ENCODE results near the gene PRSS8.

The PRSS8 gene

GRCh38 chr16:31084584-31085302, 50.8 kb downstream of the PRSS8 start:
- Histone ChIP-seq H3K4me1 (peaks cover 0 to 34% (median 15%) of the 10 kb centered on the region in 10 experiments; a peak in 11 of 20 replicates), H3K9me3 (replicated peaks in 1 of 11) (no peaks in the 10 kb centered on the region), H3K4me3 (no peak overlapping the region), H3K36me3 (peaks cover 55 to 100% (median 91%) of the 10 kb centered on the region in 11 experiments), H3K27me3 (no peaks in the 10 kb centered on the region), H4K20me1 (peaks cover 40 to 98% (median 70%) of the 10 kb centered on the region in 11 experiments), H3K9ac (peak overlapping the region in 2 of 11 experiments; percentile 19; a peak in 3 of 22 replicates), H3K4me2 (no peak overlapping the region; a peak in 1 of 22 replicates), H3K27ac (no peak overlapping the region)
- TF ChIP-seq Cebpa-rat (IDR thresholded peaks at IDR 0.05): no peak

GRCh38 chr16:31083981-31084380, 51.5 kb downstream of the PRSS8 start:
- Histone ChIP-seq H3K4me1 (peaks cover 0 to 42% (median 20%) of the 10 kb centered on the region in 10 experiments; a peak in 11 of 20 replicates), H3K27ac (no peak overlapping the region), H3K4me3 (no peak overlapping the region), H3K9ac (no peak overlapping the region; a peak in 2 of 22 replicates), H3K4me2 (no peak overlapping the region), H4K20me1 (peaks cover 48 to 99% (median 78%) of the 10 kb centered on the region in 11 experiments), H3K9me3 (replicated peaks in 1 of 11) (no peaks in the 10 kb centered on the region), H3K27me3 (no peaks in the 10 kb centered on the region), H3K36me3 (peaks cover 59 to 100% (median 92%) of the 10 kb centered on the region in 11 experiments)
- no peak for TF ChIP-seq Cebpa-rat (IDR thresholded peaks at IDR 0.05)

- H3K4me1 ChIP-seq: peaks cover 0 to 46% (median 23%) of the 10 kb centered on the region in 10 experiments; a peak in 11 of 20 replicates
- no peak for TF ChIP-seq Cebpa-rat (IDR thresholded peaks at IDR 0.05)
- H3K4me3 ChIP-seq: no peak overlapping the region
- H3K9me3 ChIP-seq (replicated peaks in 1 of 11): no peaks in the 10 kb centered on the region
- no peak overlapping the region for H3K27ac ChIP-seq
- no peak overlapping the region; a peak in 1 of 22 replicates for H3K9ac ChIP-seq
- no peak overlapping the region for H3K4me2 ChIP-seq
- H4K20me1 ChIP-seq: peaks cover 52 to 99% (median 82%) of the 10 kb centered on the region in 11 experiments
- H3K36me3 ChIP-seq: peaks cover 62 to 100% (median 92%) of the 10 kb centered on the region in 11 experiments
- H3K27me3 ChIP-seq: no peaks in the 10 kb centered on the region
Observed at GRCh38 chr16:31083556-31083955, 52.0 kb downstream of the PRSS8 start.

- no peak overlapping the region for H3K4me3 ChIP-seq
- no peak overlapping the region for H3K4me2 ChIP-seq
- peaks cover 67 to 100% (median 92%) of the 10 kb centered on the region in 11 experiments for H3K36me3 ChIP-seq
- no peaks in the 10 kb centered on the region for H3K9me3 ChIP-seq (replicated peaks in 1 of 11)
- TF ChIP-seq Cebpa-rat (IDR thresholded peaks at IDR 0.05): no peak
- no peak overlapping the region for H3K27ac ChIP-seq
- 0 out of 22 replicates have a peak overlapping the region, but pooled peaks of 1 of the 11 experiments have one; percentile 1 for H3K9ac ChIP-seq
- H3K27me3 ChIP-seq: no peaks in the 10 kb centered on the region
- peaks cover 0 to 51% (median 24%) of the 10 kb centered on the region in 10 experiments; a peak in 11 of 20 replicates for H3K4me1 ChIP-seq
- H4K20me1 ChIP-seq: peaks cover 57 to 100% (median 86%) of the 10 kb centered on the region in 11 experiments
Observed at GRCh38 chr16:31083081-31083480, 52.4 kb downstream of the PRSS8 start.

GRCh38 chr16:31082368-31083045, 53.0 kb downstream of the PRSS8 start:
- Histone ChIP-seq H3K36me3 (peaks cover 73 to 100% (median 93%) of the 10 kb centered on the region in 11 experiments), H4K20me1 (peaks cover 63 to 100% (median 87%) of the 10 kb centered on the region in 11 experiments), H3K4me1 (peaks cover 0 to 54% (median 24%) of the 10 kb centered on the region in 10 experiments; a peak in 11 of 20 replicates), H3K9me3 (replicated peaks in 1 of 11) (no peaks in the 10 kb centered on the region), H3K4me3 (no peak overlapping the region), H3K9ac (peak overlapping the region in 3 of 11 experiments; percentile 1 to 45 (median 9); a peak in 1 of 22 replicates), H3K27ac (peak overlapping the region in 1 of 11 experiments; percentile 12; a peak in 2 of 22 replicates), H3K27me3 (no peaks in the 10 kb centered on the region), H3K4me2 (peak overlapping the region in 5 of 11 experiments; percentile 20 to 82 (median 43); a peak in 7 of 22 replicates)
- no peak for TF ChIP-seq Cebpa-rat (IDR thresholded peaks at IDR 0.05)

Measured in BLaER1 treated with 17β-estradiol and CSF1 and Interleukin-3, amounts not matched to agents 10 nM and 100 nM (cell line).